SU-DHL-6 (cell line): Measurements from ENCODE around the gene SHOX.

Experiments used
- H2AFZ ChIP-seq: fragments of 200-600 bp; sonication (generic); 2 replicates; pipeline ENCODE4 v1.6.1; 2014; ENCODE audit warnings: low read depth, mild to moderate bottlenecking, moderate library complexity, mixed read lengths, antibody characterized with exemption, low read length; ENCODE audit not compliant: severe bottlenecking
- H3F3A ChIP-seq: fragments of 200-600 bp; shearing (Covaris generic); 2 replicates; pipeline ENCODE4 v1.6.0; 2016; ENCODE audit warnings: antibody characterized with exemption, mild to moderate bottlenecking; ENCODE audit not compliant: insufficient read depth
- H3K27ac ChIP-seq: fragments of 200-600 bp; sonication (generic); 2 replicates; pipeline ENCODE4 v1.5.1; 2016; ENCODE audit warnings: low read depth, mild to moderate bottlenecking, low read length, moderate library complexity, mixed read lengths
- H3K27me3 ChIP-seq: fragments of 200-600 bp; sonication (generic), shearing (Covaris generic); 2 replicates; pipeline ENCODE4 v1.6.0; 2014; ENCODE audit warnings: mild to moderate bottlenecking, low read length
- H3K36me3 ChIP-seq: fragments of 200-600 bp; sonication (generic); 2 replicates; pipeline ENCODE4 v1.6.1; 2014; ENCODE audit warnings: mild to moderate bottlenecking, low read length, mixed read lengths
- H3K4me2 ChIP-seq: fragments of 300-600, 200-600 bp; shearing (Covaris generic), sonication (generic); 2 replicates; pipeline ENCODE4 v1.6.0; 2014; ENCODE audit warnings: low read length, low read depth, mild to moderate bottlenecking; ENCODE audit not compliant: poor library complexity, severe bottlenecking
- H3K4me3 ChIP-seq: fragments of 200-600 bp; sonication (generic); 2 replicates; pipeline ENCODE4 v1.5.1; 2014; ENCODE audit warnings: antibody characterized with exemption, low read length, mild to moderate bottlenecking, mixed read lengths; ENCODE audit not compliant: insufficient read depth, poor library complexity, severe bottlenecking
- H3K79me2 ChIP-seq: fragments of 200-600 bp; sonication (generic); 2 replicates; pipeline ENCODE4 v1.6.1; 2014; ENCODE audit warnings: mild to moderate bottlenecking, low read length, moderate library complexity; ENCODE audit not compliant: insufficient read depth
- H3K9ac ChIP-seq: fragments of 200-600 bp; sonication (generic); 2 replicates; pipeline ENCODE4 v1.7.0; 2014; ENCODE audit warnings: mild to moderate bottlenecking, low read length
- H3K9me2 ChIP-seq: fragments of 200-600 bp; sonication (generic); replicated peaks from 2 replicates; pipeline ENCODE4 v1.6.1; 2014; ENCODE audit warnings: low read length; ENCODE audit not compliant: insufficient read depth
- H3K9me3 ChIP-seq: fragments of 200-600 bp; sonication (generic); 2 replicates; pipeline ENCODE4 v1.6.1; 2014; ENCODE audit warnings: low read length, mixed read lengths; ENCODE audit not compliant: insufficient read depth
- H4K20me1 ChIP-seq: fragments of 200-600 bp; sonication (generic); 2 replicates; pipeline ENCODE4 v1.6.1; 2014; ENCODE audit warnings: low read depth, mild to moderate bottlenecking, antibody characterized with exemption, low read length, moderate library complexity, mixed read lengths
- CTCF ChIP-seq: fragments of 200-600 bp; sonication (generic); IDR thresholded peaks from one replicate; pipeline ENCODE4 v1.5.1; 2017; ENCODE audit warnings: antibody characterized with exemption, mild to moderate bottlenecking, low read length, moderate library complexity; ENCODE audit not compliant: insufficient read depth, poor library complexity, severe bottlenecking
- EZH2phosphoT487 ChIP-seq: fragments of 200-600 bp; sonication (generic), shearing (Covaris generic); conservative IDR thresholded peaks from 2 replicates; pipeline ENCODE4 v1.6.1; 2018; ENCODE audit warnings: mild to moderate bottlenecking, antibody characterized with exemption, low read length, moderate library complexity, mixed read lengths

The SHOX gene

GRCh38 chrX:682892-683291 lies 52.3 kb downstream of the SHOX start:
- Histone ChIP-seq H4K20me1 (no peaks in the 10 kb centered on the region), H3F3A (no peaks in the 10 kb centered on the region), H3K9me2 (no peaks in the 10 kb centered on the region), H2AFZ (no peak overlapping the region), H3K27me3 (no peaks in the 10 kb centered on the region), H3K27ac (no peak overlapping the region), H3K4me2 (no peak overlapping the region), H3K9ac (no peak overlapping the region), H3K9me3 (no peaks in the 10 kb centered on the region), H3K36me3 (no peaks in the 10 kb centered on the region), H3K4me3 (no peak overlapping the region), H3K79me2 (no peaks in the 10 kb centered on the region)
- TF ChIP-seq EZH2phosphoT487 (no peak), CTCF (no peak)

- Histone ChIP-seq H3K36me3 (no peaks in the 10 kb centered on the region), H3K9ac (no peak overlapping the region), H3F3A (no peaks in the 10 kb centered on the region), H3K27me3 (no peaks in the 10 kb centered on the region), H2AFZ (no peak overlapping the region), H3K27ac (no peak overlapping the region), H3K4me2 (no peak overlapping the region), H3K9me3 (no peaks in the 10 kb centered on the region), H3K79me2 (no peaks in the 10 kb centered on the region), H4K20me1 (no peaks in the 10 kb centered on the region), H3K4me3 (no peak overlapping the region), H3K9me2 (no peaks in the 10 kb centered on the region)
- TF ChIP-seq CTCF: no peak
- no peak for TF ChIP-seq EZH2phosphoT487
Measured at GRCh38 chrX:683576-683975, 53.0 kb downstream of the SHOX start.

GRCh38 chrX:685120-686032 lies 54.8 kb downstream of the SHOX start:
- no peak overlapping the region for H3K4me2 ChIP-seq
- no peak overlapping the region for H2AFZ ChIP-seq
- H3K4me3 ChIP-seq: no peak overlapping the region
- no peaks in the 10 kb centered on the region for H3K79me2 ChIP-seq
- no peaks in the 10 kb centered on the region for H3K9me2 ChIP-seq
- H3K9ac ChIP-seq: no peak overlapping the region
- no peak for TF ChIP-seq CTCF
- no peak for TF ChIP-seq EZH2phosphoT487
- no peak overlapping the region for H3K27ac ChIP-seq
- no peaks in the 10 kb centered on the region for H3K9me3 ChIP-seq
- no peaks in the 10 kb centered on the region for H3F3A ChIP-seq
- no peaks in the 10 kb centered on the region for H3K36me3 ChIP-seq
- H3K27me3 ChIP-seq: no peaks in the 10 kb centered on the region
- H4K20me1 ChIP-seq: no peaks in the 10 kb centered on the region
